ENCODE results near the gene RNU1-1. TPM values are rescaled to one million over a fixed set of nuclear protein-coding genes. Genes with fewer than 3 reads are reported as not detected.

Gene RNU1-1
- total RNA-seq, 1 experiment from 2014 or later: 1,197 TPM

GRCh38 chr1:16464917-16465625 is 49.0 kb downstream of the RNU1-1 start:
- Mint-ChIP-seq H3K4me1 (no peaks in the 10 kb centered on the region), H3K9me3 (no peaks in the 10 kb centered on the region), H3K27me3 (ENCODE audit: low read depth) (no peaks in the 10 kb centered on the region), H3K36me3 (peaks cover 13% of the 10 kb centered on the region), H3K4me3 (no peak overlapping the region), H3K27ac (no peak overlapping the region; the same call in 1 of the 2 replicates)
- no peak for DNase-seq (ENCODE audit: low spot score)
- no peak for ATAC-seq
- ChIA-PET CTCF (no interaction called here), POLR2A (no interaction called here)
- no peak for TF ChIP-seq SMAD3 (CRISPR knock-in tag; IDR thresholded peaks at IDR 0.05; ENCODE audit: borderline replicate concordance)
- no peak for TF ChIP-seq ARID4B (CRISPR knock-in tag; IDR thresholded peaks at IDR 0.05; ENCODE audit: borderline replicate concordance)
- TF ChIP-seq ZNF532 (CRISPR knock-in tag; IDR thresholded peaks at IDR 0.05; ENCODE audit: borderline replicate concordance): no peak
- no peak for TF ChIP-seq KAT7 (CRISPR knock-in tag; IDR thresholded peaks at IDR 0.05; ENCODE audit: borderline replicate concordance)
- no peak for TF ChIP-seq ZMAT4 (CRISPR knock-in tag; IDR thresholded peaks at IDR 0.05)
- TF ChIP-seq IRF2 (CRISPR knock-in tag; IDR thresholded peaks at IDR 0.05; ENCODE audit: borderline replicate concordance, low read depth): no peak
- no peak for TF ChIP-seq PREB (CRISPR knock-in tag; IDR thresholded peaks at IDR 0.05; ENCODE audit: borderline replicate concordance)
- no peak for TF ChIP-seq CREB1 (CRISPR knock-in tag; IDR thresholded peaks at IDR 0.05)
- TF ChIP-seq ATF1 (CRISPR knock-in tag; IDR thresholded peaks at IDR 0.05): no peak
- TF ChIP-seq AFF4 (CRISPR knock-in tag; IDR thresholded peaks at IDR 0.05; ENCODE audit: borderline replicate concordance): no peak
- no peak for TF ChIP-seq ATF6 (CRISPR knock-in tag; IDR thresholded peaks at IDR 0.05)
- TF ChIP-seq ZNF281 (CRISPR knock-in tag; IDR thresholded peaks at IDR 0.05): no peak
- TF ChIP-seq ZNF512 (CRISPR knock-in tag; IDR thresholded peaks at IDR 0.05; ENCODE audit: borderline replicate concordance): no peak

Data from WTC11 (cell line).